Breast epithelium (tissue), 4 donors: Measurements from ENCODE around the gene CRYAB. TPM values are rescaled to one million over a fixed set of nuclear protein-coding genes. Genes with fewer than 3 reads are reported as not detected.

Experiments used
- DNase-seq, 2 donors: peaks; one replicate each; pipeline ENCODE4 v3.0.0-alpha.2; 2019; ENCODE audit warnings: low spot score in 2 of 2
- H3K27ac ChIP-seq, 2 donors: fragments of 200-600 bp; sonication (generic) in 1 of 2; one replicate each; pipeline ENCODE4 v1.5.1; 2016 to 2019; ENCODE audit warnings: mild to moderate bottlenecking in 1 of 2
- H3K27me3 ChIP-seq, 2 donors: fragments of 200-600 bp; sonication (generic) in 1 of 2; one replicate each; pipeline versions ENCODE4 v1.5.1 to v1.6.0; 2017 to 2019; ENCODE audit warnings: control low read depth in 1 of 2, mild to moderate bottlenecking in 1 of 2
- H3K36me3 ChIP-seq: fragments of 200-600 bp; one replicate; pipeline ENCODE4 v1.5.1; 2019
- H3K4me1 ChIP-seq, 2 donors: fragments of 200-600 bp; sonication (generic); one replicate each; pipeline ENCODE4 v1.5.1; 2016 to 2019; ENCODE audit warnings: control low read depth in 1 of 2
- H3K4me3 ChIP-seq, 3 donors: fragments of 200-600 bp; sonication (generic); 1 replicate in 2 of 3; 2 replicates in 1 of 3; pipeline ENCODE4 v1.5.1; 2016 to 2019; ENCODE audit warnings: mild to moderate bottlenecking in 3 of 3, moderate library complexity in 2 of 3
- H3K9me3 ChIP-seq, 2 donors: fragments of 200-600 bp; sonication (generic) in 1 of 2; one replicate each; pipeline ENCODE4 v1.5.1; 2016 to 2019; ENCODE audit warnings: control low read depth in 1 of 2
- POLR2A ChIP-seq: fragments of 450-650 bp; IDR thresholded peaks from one replicate; pipeline ENCODE4 v1.6.1; 2016; ENCODE audit warnings: antibody characterized with exemption, mild to moderate bottlenecking, moderate library complexity
- POLR2AphosphoS5 ChIP-seq, 3 donors: sonication (generic); formaldehyde crosslinking; IDR thresholded peaks; one replicate each; pipeline ENCODE4 v1.6.1; 2017; ENCODE audit warnings: antibody characterized with exemption in 3 of 3
- intact Hi-C: fragments of 100-400 bp; cut with DNase I; formaldehyde crosslinking; loops from one replicate; pipeline ENCODE4 v1.15.1; 2023; ENCODE audit warnings: low total_unique reads
- total RNA-seq, 3 donors: library from RNA; depleted of rRNA; stranded (reverse); fragments of >200 nt; gene quantifications; one replicate each; pipeline ENCODE4 v1.1.0, GENCODE V29; 2016
- TF ChIP-seq, protein P1 (sequence below), 3 donors: fragments of 450-650 bp; IDR thresholded peaks; one replicate each; pipeline ENCODE4 v1.5.1; 2016 to 2017; ENCODE audit warnings: antibody characterized with exemption in 3 of 3, mild to moderate bottlenecking in 3 of 3, moderate library complexity in 3 of 3

The CRYAB gene
- total RNA-seq, 3 donors from 2014 or later, result 132 to 299 (median 271) TPM

DNA sequence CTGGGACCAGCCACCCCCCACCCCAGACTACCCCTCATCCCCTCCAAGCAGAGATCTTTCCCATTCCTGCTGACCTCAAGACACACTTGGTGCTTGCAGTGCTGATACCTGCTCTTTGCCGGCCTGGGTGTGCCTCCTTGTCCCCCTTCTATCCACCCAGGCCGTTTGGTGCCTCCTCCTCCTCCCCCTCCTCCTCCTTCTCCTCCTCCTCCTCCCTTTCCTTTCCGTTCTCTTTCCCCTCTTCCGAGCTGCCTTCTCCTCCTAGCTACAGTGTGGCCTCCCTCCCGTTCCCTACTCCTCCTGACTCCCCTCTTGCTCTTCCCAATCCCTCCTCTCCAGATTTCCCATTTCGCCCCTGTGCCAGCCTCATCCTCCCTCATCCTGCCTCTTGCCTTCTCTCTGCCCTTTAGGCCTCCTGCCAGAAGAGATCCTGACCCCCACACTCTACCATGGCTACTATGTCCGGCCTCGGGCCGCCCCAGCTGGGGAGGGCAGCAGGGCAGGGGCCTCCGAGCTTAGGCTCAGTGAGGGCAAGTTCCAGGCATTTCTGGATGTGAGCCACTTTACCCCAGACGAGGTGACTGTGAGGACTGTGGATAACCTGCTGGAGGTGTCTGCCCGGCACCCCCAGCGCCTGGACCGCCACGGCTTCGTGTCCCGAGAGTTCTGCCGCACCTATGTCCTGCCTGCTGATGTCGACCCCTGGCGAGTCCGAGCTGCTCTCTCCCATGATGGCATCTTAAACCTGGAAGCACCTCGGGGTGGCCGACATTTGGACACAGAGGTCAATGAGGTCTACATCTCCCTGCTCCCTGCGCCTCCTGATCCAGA is 1.7 kb upstream of the CRYAB start:
- H3K4me3 ChIP-seq, result peak overlapping the region; percentile 61 to 78 (median 63)
- H3K27ac ChIP-seq, result peak overlapping the region; percentile 96 to 97
- H3K4me1 ChIP-seq, result no peaks in the 10 kb centered on the region
- no peak for DNase-seq
- no peaks in the 10 kb centered on the region for H3K9me3 ChIP-seq
- no peaks in the 10 kb centered on the region for H3K27me3 ChIP-seq
- TF ChIP-seq POLR2AphosphoS5 (IDR thresholded peaks at IDR 0.05) (peak in 1 of 3 donors; percentile 8), POLR2A (no peak)
- TF ChIP-seq, protein P1, sequence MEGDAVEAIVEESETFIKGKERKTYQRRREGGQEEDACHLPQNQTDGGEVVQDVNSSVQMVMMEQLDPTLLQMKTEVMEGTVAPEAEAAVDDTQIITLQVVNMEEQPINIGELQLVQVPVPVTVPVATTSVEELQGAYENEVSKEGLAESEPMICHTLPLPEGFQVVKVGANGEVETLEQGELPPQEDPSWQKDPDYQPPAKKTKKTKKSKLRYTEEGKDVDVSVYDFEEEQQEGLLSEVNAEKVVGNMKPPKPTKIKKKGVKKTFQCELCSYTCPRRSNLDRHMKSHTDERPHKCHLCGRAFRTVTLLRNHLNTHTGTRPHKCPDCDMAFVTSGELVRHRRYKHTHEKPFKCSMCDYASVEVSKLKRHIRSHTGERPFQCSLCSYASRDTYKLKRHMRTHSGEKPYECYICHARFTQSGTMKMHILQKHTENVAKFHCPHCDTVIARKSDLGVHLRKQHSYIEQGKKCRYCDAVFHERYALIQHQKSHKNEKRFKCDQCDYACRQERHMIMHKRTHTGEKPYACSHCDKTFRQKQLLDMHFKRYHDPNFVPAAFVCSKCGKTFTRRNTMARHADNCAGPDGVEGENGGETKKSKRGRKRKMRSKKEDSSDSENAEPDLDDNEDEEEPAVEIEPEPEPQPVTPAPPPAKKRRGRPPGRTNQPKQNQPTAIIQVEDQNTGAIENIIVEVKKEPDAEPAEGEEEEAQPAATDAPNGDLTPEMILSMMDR (IDR thresholded peaks at IDR 0.05), result no peak
- intact Hi-C loops, result no loop called here
- H3K36me3 ChIP-seq, result no peaks in the 10 kb centered on the region

DNA sequence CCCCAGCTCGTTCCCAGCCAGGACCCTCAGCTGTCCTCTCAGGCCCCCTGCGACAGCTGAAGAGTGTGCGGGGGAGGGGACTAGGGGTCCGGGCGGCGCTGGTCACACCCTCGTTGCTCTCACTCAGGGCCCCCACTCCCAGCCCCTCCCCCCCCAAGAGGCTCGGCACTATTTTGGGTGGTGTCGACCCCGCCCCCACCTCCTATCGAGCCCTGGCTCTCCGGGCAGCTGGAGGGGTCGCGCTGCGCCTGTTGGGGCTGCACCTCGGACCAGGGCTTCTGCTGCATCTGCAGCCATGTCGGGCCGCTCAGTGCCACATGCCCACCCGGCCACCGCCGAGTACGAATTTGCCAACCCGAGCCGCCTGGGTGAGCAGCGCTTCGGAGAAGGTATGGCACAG is 965 bp upstream of the CRYAB start, which contains the start of gene HSPB2:
HSPB2 (plus strand) TSS at position 200 of the 400 bp plus-strand sequence; CDS start at position 296, 96 bp downstream.
- H3K27me3 ChIP-seq, result no peaks in the 10 kb centered on the region
- DNase-seq, result no peak
- TF ChIP-seq, protein P1 (IDR thresholded peaks at IDR 0.05), result no peak
- TF ChIP-seq POLR2A (no peak), POLR2AphosphoS5 (IDR thresholded peaks at IDR 0.05) (no peak)
- peak within 1 kb of the TSS; percentile 61 to 78 (median 63) for H3K4me3 ChIP-seq
- peak within 1 kb of the TSS; percentile 96 to 97 for H3K27ac ChIP-seq
- H3K4me1 ChIP-seq, result no peaks in the 10 kb centered on the region
- H3K36me3 ChIP-seq, result no peaks in the 10 kb centered on the region
- intact Hi-C loops, result no loop called here
- H3K9me3 ChIP-seq, result no peaks in the 10 kb centered on the region

DNA sequence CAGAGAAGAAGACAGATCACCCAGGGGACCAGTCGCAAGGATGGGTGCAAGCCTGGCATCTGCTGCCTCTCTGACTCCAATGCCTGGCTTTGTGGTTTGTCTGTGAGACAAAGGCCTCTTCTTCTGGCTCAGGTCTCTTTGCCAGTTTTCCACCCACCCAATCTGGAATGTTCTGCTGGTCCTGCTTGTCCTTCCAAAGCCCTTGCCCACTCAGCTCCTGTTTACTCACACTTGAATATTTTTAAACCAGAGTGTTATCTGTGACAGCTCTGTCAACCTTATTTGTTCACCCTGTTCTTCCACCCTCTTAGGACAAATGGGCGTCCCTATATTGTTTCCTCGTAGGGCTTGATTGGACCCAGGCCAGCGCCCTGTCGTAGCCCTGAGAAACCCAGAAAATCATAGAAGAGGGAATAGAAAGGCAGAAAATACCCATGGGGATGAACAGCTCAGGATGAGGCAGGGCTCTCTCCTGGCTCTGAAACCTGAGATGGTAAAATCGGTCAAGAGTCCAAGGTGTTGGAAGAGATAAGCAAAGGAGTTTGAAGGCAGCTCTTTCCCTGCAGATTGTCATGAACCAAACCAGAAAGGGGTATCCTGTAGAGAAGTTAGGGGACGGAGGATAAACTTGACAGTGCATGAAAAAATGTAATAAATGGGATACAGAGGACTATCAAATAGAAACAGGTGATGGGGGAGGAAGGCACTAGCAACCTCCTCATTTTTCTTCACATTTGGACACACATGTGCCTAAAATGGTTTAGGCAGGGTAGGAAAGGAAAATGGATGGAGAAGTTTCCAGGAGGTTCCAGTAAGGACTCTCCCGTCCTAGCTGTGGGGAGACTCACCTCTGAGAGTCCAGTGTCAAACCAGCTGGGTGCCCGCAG is 651 bp downstream of the CRYAB start:
- intact Hi-C loops, result no loop called here
- Histone ChIP-seq H3K36me3 (no peaks in the 10 kb centered on the region), H3K4me1 (no peaks in the 10 kb centered on the region), H3K27me3 (no peaks in the 10 kb centered on the region), H3K4me3 (peak overlapping the region; percentile 61 to 78 (median 63)), H3K27ac (peak overlapping the region; percentile 96 to 97), H3K9me3 (no peaks in the 10 kb centered on the region)
- DNase-seq, result peak in 1 of 2 donors; percentile 85
- no peak for TF ChIP-seq POLR2A
- TF ChIP-seq, protein P1 (IDR thresholded peaks at IDR 0.05), result peak in 1 of 3 donors; percentile 10
- TF ChIP-seq POLR2AphosphoS5 (IDR thresholded peaks at IDR 0.05), result peak in 1 of 3 donors; percentile 47

DNA sequence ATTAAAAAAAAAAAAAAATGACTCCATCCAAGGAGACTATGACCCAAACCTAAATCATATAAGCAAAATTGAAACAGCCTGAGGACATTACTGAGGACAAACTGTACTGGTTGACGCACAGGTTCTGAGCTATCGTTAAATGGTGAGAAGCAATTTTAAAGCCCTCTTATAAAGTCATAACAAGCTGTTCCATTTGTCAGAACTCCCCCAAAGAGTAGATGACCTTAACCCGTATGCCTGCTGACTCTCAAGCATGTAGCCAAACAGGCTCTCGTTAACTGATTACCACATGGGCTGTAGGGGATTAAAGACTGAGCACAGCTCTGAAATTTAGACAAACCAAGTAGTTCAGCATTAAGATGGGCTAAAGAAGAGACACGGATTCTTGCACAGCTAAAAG is 2.2 kb downstream of the CRYAB start:
- Histone ChIP-seq H3K27ac (peak overlapping the region; percentile 96 to 97), H3K4me1 (no peaks in the 10 kb centered on the region), H3K4me3 (peak overlapping the region; percentile 61 to 78 (median 63)), H3K36me3 (no peaks in the 10 kb centered on the region), H3K9me3 (no peaks in the 10 kb centered on the region), H3K27me3 (no peaks in the 10 kb centered on the region)
- TF ChIP-seq POLR2AphosphoS5 (IDR thresholded peaks at IDR 0.05), result no peak
- no peak for TF ChIP-seq POLR2A
- TF ChIP-seq, protein P1 (IDR thresholded peaks at IDR 0.05), result no peak
- DNase-seq, result no peak
- intact Hi-C loops, result no loop called here
